Activated naive CD8-positive, alpha-beta T cell treated with anti-CD3 and anti-CD28 coated beads, Interleukin-2, amount 50 U/mL, for 16 hours (primary cell): Measurements from ENCODE around the gene GIGYF2.

ENCODE experiments used
- DNase-seq: peaks from one replicate; pipeline ENCODE4 v3.0.0-alpha.2; 2020; ENCODE audit warnings: low read depth, low spot score

GIGYF2 gene

GRCh38 chr2:232761301-232761907, 64.3 kb downstream of the GIGYF2 start:
- DNase-seq, result no peak

GRCh38 chr2:232767866-232768265, 70.7 kb downstream of the GIGYF2 start:
- DNase-seq, result no peak

- DNase-seq, result no peak
Observed at GRCh38 chr2:232770207-232770606, 73.1 kb downstream of the GIGYF2 start.

- DNase-seq, result no peak
Observed at GRCh38 chr2:232771870-232772269, 74.7 kb downstream of the GIGYF2 start.

GRCh38 chr2:232772531-232772930, 75.4 kb downstream of the GIGYF2 start:
- no peak for DNase-seq

GRCh38 chr2:232773815-232774214, 76.7 kb downstream of the GIGYF2 start:
- DNase-seq, result no peak

- DNase-seq, result no peak
Observed at GRCh38 chr2:232776435-232776834, 79.3 kb downstream of the GIGYF2 start, which contains the start of gene KCNJ13. Gene KCNJ13 (minus strand): TSS chr2:232776565. CDS start chr2:232771362, 5,203 bp downstream.

- no peak for DNase-seq
Observed at GRCh38 chr2:232777276-232777675, 80.1 kb downstream of the GIGYF2 start.

- DNase-seq, result no peak
Observed at GRCh38 chr2:232779465-232779864, 82.3 kb downstream of the GIGYF2 start.

GRCh38 chr2:232779934-232780333, 82.8 kb downstream of the GIGYF2 start:
- DNase-seq, result no peak

- no peak for DNase-seq
Observed at GRCh38 chr2:232781765-232782164, 84.6 kb downstream of the GIGYF2 start.

GRCh38 chr2:232783278-232783677, 86.1 kb downstream of the GIGYF2 start:
- DNase-seq, result no peak

- DNase-seq, result no peak
Observed at GRCh38 chr2:232787806-232788205, 90.7 kb downstream of the GIGYF2 start.

- no peak for DNase-seq
Observed at GRCh38 chr2:232789082-232789481, 92.0 kb downstream of the GIGYF2 start.

GRCh38 chr2:232791518-232791917, 94.4 kb downstream of the GIGYF2 start:
- DNase-seq, result no peak

- DNase-seq, result no peak
Observed at GRCh38 chr2:232793271-232793670, 96.1 kb downstream of the GIGYF2 start.

GRCh38 chr2:232794981-232795380, 97.8 kb downstream of the GIGYF2 start:
- DNase-seq, result no peak

- no peak for DNase-seq
Observed at GRCh38 chr2:232795920-232796319, 98.8 kb downstream of the GIGYF2 start.

GRCh38 chr2:232798187-232798586, 101.1 kb downstream of the GIGYF2 start:
- DNase-seq, result no peak

GRCh38 chr2:232800166-232800565, 103.0 kb downstream of the GIGYF2 start:
- DNase-seq, result no peak

GRCh38 chr2:232802091-232802490, 105.0 kb downstream of the GIGYF2 start:
- DNase-seq, result no peak

GRCh38 chr2:232809349-232810124, 112.4 kb downstream of the GIGYF2 start:
- no peak for DNase-seq

GRCh38 chr2:232810444-232810843, 113.3 kb downstream of the GIGYF2 start:
- no peak for DNase-seq
